ENCODE measurements around the gene STH. TPM values are rescaled to one million over a fixed set of nuclear protein-coding genes. Genes with fewer than 3 reads are reported as not detected.

Gene STH
- total and polyA plus RNA-seq, 4 experiments from 2014 or later: not detected

DNA sequence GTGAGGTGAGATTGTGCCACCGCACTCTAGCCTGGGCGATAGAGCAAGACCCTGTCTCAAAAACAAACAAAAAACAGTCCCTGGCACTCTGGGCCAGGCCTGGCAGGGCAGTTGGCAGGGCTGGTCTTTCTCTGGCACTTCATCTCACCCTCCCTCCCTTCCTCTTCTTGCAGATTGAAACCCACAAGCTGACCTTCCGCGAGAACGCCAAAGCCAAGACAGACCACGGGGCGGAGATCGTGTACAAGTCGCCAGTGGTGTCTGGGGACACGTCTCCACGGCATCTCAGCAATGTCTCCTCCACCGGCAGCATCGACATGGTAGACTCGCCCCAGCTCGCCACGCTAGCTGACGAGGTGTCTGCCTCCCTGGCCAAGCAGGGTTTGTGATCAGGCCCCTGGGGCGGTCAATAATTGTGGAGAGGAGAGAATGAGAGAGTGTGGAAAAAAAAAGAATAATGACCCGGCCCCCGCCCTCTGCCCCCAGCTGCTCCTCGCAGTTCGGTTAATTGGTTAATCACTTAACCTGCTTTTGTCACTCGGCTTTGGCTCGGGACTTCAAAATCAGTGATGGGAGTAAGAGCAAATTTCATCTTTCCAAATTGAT lies 24.8 kb downstream of the STH start:
- Mint-ChIP-seq H3K4me3 (no peak overlapping the region), H3K27ac (peak overlapping the region in 3 of 7 donors; percentile 30 to 72 (median 41)), H3K4me1 (peaks cover 11 to 37% (median 23%) of the 10 kb centered on the region in 4 donors), H3K27me3 (no peaks in the 10 kb centered on the region), H3K9me3 (peaks cover 0 to 4% (median 0%) of the 10 kb centered on the region in 8 donors), H3K36me3 (peaks cover 3 to 18% of the 10 kb centered on the region in 2 donors)
- Histone ChIP-seq H3K27me3 (ENCODE audit: insufficient read depth, low read length) (no peaks in the 10 kb centered on the region), H3K4me1 (ENCODE audit: insufficient read depth, low read length) (peaks cover 29% of the 10 kb centered on the region), H3K9me3 (ENCODE audit: control insufficient read depth in 1 of 2, low read length in 2 of 2) (no peaks in the 10 kb centered on the region), H3K27ac (ENCODE audit: low read depth, low read length) (no peak overlapping the region), H3K36me3 (ENCODE audit: insufficient read depth, low read length) (peaks cover 7% of the 10 kb centered on the region), H3K4me3 (ENCODE audit: low read length in 2 of 2) (no peak overlapping the region)
- intact Hi-C loops (cut with micrococcal nuclease): no loop called here
- DNase-seq: no peak
- CTCF ChIA-PET (ENCODE audit: partially characterized antibody): interaction anchor here (0.9 to 1.3 kb wide), 2 partner anchors 20 kb away, joined by 3 to 4 read pairs; no protein-coding TSS in a partner anchor
- POLR2A ChIA-PET (ENCODE audit: partially characterized antibody): no interaction called here

DNA sequence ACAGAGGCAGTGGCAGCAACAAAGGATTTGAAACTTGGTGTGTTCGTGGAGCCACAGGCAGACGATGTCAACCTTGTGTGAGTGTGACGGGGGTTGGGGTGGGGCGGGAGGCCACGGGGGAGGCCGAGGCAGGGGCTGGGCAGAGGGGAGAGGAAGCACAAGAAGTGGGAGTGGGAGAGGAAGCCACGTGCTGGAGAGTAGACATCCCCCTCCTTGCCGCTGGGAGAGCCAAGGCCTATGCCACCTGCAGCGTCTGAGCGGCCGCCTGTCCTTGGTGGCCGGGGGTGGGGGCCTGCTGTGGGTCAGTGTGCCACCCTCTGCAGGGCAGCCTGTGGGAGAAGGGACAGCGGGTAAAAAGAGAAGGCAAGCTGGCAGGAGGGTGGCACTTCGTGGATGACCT lies 25.5 kb downstream of the STH start:
- POLR2A ChIA-PET (ENCODE audit: partially characterized antibody): no interaction called here

DNA sequence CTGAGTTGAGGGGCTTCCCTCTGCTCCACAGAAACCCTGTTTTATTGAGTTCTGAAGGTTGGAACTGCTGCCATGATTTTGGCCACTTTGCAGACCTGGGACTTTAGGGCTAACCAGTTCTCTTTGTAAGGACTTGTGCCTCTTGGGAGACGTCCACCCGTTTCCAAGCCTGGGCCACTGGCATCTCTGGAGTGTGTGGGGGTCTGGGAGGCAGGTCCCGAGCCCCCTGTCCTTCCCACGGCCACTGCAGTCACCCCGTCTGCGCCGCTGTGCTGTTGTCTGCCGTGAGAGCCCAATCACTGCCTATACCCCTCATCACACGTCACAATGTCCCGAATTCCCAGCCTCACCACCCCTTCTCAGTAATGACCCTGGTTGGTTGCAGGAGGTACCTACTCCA lies 26.0 kb downstream of the STH start:
- H3K4me1 Mint-ChIP-seq: peaks cover 13 to 37% (median 20%) of the 10 kb centered on the region in 4 donors
- H3K4me3 ChIP-seq (ENCODE audit: low read length in 2 of 2): no peak overlapping the region
- ChIA-PET CTCF (ENCODE audit: partially characterized antibody) (interaction anchor here (1.3 kb wide), 1 partner anchor 21 kb away, joined by 3 read pairs; no protein-coding TSS in a partner anchor), POLR2A (ENCODE audit: partially characterized antibody) (no interaction called here)
- H3K9me3 ChIP-seq (ENCODE audit: control insufficient read depth in 1 of 2, low read length in 2 of 2): no peaks in the 10 kb centered on the region
- peaks cover 3 to 28% of the 10 kb centered on the region in 2 donors for H3K36me3 Mint-ChIP-seq
- no peak overlapping the region for H3K27ac ChIP-seq (ENCODE audit: low read depth, low read length)
- intact Hi-C loops (cut with micrococcal nuclease): no loop called here
- H3K27ac Mint-ChIP-seq: peak overlapping the region in 5 of 7 donors; percentile 35 to 73 (median 48)
- H3K27me3 Mint-ChIP-seq: no peaks in the 10 kb centered on the region
- H3K36me3 ChIP-seq (ENCODE audit: insufficient read depth, low read length): peaks cover 15% of the 10 kb centered on the region
- H3K9me3 Mint-ChIP-seq: peaks cover 0 to 3% (median 0%) of the 10 kb centered on the region in 8 donors
- no peaks in the 10 kb centered on the region for H3K27me3 ChIP-seq (ENCODE audit: insufficient read depth, low read length)
- no peak for DNase-seq
- H3K4me1 ChIP-seq (ENCODE audit: insufficient read depth, low read length): peaks cover 26% of the 10 kb centered on the region
- no peak overlapping the region for H3K4me3 Mint-ChIP-seq

More for the DNA sequence above, 25.5 kb downstream of the STH start:
- intact Hi-C loops (cut with micrococcal nuclease): no loop called here
- no peak overlapping the region for H3K27ac ChIP-seq (ENCODE audit: low read depth, low read length)
- Mint-ChIP-seq H3K27ac (peak overlapping the region in 1 of 7 donors; percentile 73), H3K9me3 (peaks cover 0 to 3% (median 0%) of the 10 kb centered on the region in 8 donors), H3K27me3 (no peaks in the 10 kb centered on the region), H3K36me3 (peaks cover 3 to 25% of the 10 kb centered on the region in 2 donors), H3K4me1 (peaks cover 13 to 40% (median 23%) of the 10 kb centered on the region in 4 donors), H3K4me3 (no peak overlapping the region)
- DNase-seq: no peak
- H3K9me3 ChIP-seq (ENCODE audit: control insufficient read depth in 1 of 2, low read length in 2 of 2): no peaks in the 10 kb centered on the region
- H3K36me3 ChIP-seq (ENCODE audit: insufficient read depth, low read length): peaks cover 14% of the 10 kb centered on the region
- CTCF ChIA-PET (ENCODE audit: partially characterized antibody): interaction anchor here (1.3 kb wide), 1 partner anchor 20 kb away, joined by 3 read pairs; no protein-coding TSS in a partner anchor
- no peak overlapping the region for H3K4me3 ChIP-seq (ENCODE audit: low read length in 2 of 2)
- H3K4me1 ChIP-seq (ENCODE audit: insufficient read depth, low read length): peaks cover 28% of the 10 kb centered on the region
- no peaks in the 10 kb centered on the region for H3K27me3 ChIP-seq (ENCODE audit: insufficient read depth, low read length)

DNA sequence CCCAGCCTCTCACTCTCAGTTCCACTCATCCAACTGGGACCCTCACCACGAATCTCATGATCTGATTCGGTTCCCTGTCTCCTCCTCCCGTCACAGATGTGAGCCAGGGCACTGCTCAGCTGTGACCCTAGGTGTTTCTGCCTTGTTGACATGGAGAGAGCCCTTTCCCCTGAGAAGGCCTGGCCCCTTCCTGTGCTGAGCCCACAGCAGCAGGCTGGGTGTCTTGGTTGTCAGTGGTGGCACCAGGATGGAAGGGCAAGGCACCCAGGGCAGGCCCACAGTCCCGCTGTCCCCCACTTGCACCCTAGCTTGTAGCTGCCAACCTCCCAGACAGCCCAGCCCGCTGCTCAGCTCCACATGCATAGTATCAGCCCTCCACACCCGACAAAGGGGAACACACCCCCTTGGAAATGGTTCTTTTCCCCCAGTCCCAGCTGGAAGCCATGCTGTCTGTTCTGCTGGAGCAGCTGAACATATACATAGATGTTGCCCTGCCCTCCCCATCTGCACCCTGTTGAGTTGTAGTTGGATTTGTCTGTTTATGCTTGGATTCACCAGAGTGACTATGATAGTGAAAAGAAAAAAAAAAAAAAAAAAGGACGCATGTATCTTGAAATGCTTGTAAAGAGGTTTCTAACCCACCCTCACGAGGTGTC lies 26.6 kb downstream of the STH start:
- Histone ChIP-seq H3K9me3 (ENCODE audit: control insufficient read depth in 1 of 2, low read length in 2 of 2) (no peaks in the 10 kb centered on the region), H3K4me3 (ENCODE audit: low read length in 2 of 2) (no peak overlapping the region), H3K4me1 (ENCODE audit: insufficient read depth, low read length) (peaks cover 20% of the 10 kb centered on the region), H3K36me3 (ENCODE audit: insufficient read depth, low read length) (peaks cover 20% of the 10 kb centered on the region), H3K27me3 (ENCODE audit: insufficient read depth, low read length) (no peaks in the 10 kb centered on the region), H3K27ac (ENCODE audit: low read depth, low read length) (no peak overlapping the region)
- H3K4me1 Mint-ChIP-seq: peaks cover 12 to 31% (median 18%) of the 10 kb centered on the region in 4 donors
- no peak for DNase-seq
- H3K9me3 Mint-ChIP-seq: peaks cover 0 to 3% (median 0%) of the 10 kb centered on the region in 8 donors
- intact Hi-C loops (cut with micrococcal nuclease): no loop called here
- no peaks in the 10 kb centered on the region for H3K27me3 Mint-ChIP-seq
- CTCF ChIA-PET (ENCODE audit: partially characterized antibody): interaction anchor here (0.6 to 1.0 kb wide), 2 partner anchors 18 to 187 kb away, joined by 3 read pairs; no protein-coding TSS in a partner anchor
- peak overlapping the region in 1 of 8 donors; percentile 12 for H3K4me3 Mint-ChIP-seq
- POLR2A ChIA-PET (ENCODE audit: partially characterized antibody): no interaction called here
- peaks cover 8 to 33% of the 10 kb centered on the region in 2 donors for H3K36me3 Mint-ChIP-seq
- peak overlapping the region; percentile 40 to 87 (median 61) for H3K27ac Mint-ChIP-seq

DNA sequence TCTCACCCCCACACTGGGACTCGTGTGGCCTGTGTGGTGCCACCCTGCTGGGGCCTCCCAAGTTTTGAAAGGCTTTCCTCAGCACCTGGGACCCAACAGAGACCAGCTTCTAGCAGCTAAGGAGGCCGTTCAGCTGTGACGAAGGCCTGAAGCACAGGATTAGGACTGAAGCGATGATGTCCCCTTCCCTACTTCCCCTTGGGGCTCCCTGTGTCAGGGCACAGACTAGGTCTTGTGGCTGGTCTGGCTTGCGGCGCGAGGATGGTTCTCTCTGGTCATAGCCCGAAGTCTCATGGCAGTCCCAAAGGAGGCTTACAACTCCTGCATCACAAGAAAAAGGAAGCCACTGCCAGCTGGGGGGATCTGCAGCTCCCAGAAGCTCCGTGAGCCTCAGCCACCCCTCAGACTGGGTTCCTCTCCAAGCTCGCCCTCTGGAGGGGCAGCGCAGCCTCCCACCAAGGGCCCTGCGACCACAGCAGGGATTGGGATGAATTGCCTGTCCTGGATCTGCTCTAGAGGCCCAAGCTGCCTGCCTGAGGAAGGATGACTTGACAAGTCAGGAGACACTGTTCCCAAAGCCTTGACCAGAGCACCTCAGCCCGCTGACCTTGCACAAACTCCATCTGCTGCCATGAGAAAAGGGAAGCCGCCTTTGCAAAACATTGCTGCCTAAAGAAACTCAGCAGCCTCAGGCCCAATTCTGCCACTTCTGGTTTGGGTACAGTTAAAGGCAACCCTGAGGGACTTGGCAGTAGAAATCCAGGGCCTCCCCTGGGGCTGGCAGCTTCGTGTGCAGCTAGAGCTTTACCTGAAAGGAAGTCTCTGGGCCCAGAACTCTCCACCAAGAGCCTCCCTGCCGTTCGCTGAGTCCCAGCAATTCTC lies 27.4 kb downstream of the STH start:
- Mint-ChIP-seq H3K4me1 (peaks cover 11 to 26% (median 15%) of the 10 kb centered on the region in 4 donors), H3K27me3 (no peaks in the 10 kb centered on the region), H3K36me3 (peaks cover 15 to 41% of the 10 kb centered on the region in 2 donors), H3K27ac (peak overlapping the region in 4 of 7 donors; percentile 60 to 87 (median 71)), H3K9me3 (peaks cover 0 to 3% (median 0%) of the 10 kb centered on the region in 8 donors), H3K4me3 (no peak overlapping the region)
- peaks cover 28% of the 10 kb centered on the region for H3K36me3 ChIP-seq (ENCODE audit: insufficient read depth, low read length)
- DNase-seq: no peak
- H3K9me3 ChIP-seq (ENCODE audit: control insufficient read depth in 1 of 2, low read length in 2 of 2): no peaks in the 10 kb centered on the region
- H3K27me3 ChIP-seq (ENCODE audit: insufficient read depth, low read length): no peaks in the 10 kb centered on the region
- no peak overlapping the region for H3K4me3 ChIP-seq (ENCODE audit: low read length in 2 of 2)
- intact Hi-C loops (cut with micrococcal nuclease): no loop called here
- H3K27ac ChIP-seq (ENCODE audit: low read depth, low read length): no peak overlapping the region
- CTCF ChIA-PET (ENCODE audit: partially characterized antibody): interaction anchor here (0.6 to 1.0 kb wide), 2 partner anchors 18 to 186 kb away, joined by 3 read pairs; no protein-coding TSS in a partner anchor
- POLR2A ChIA-PET (ENCODE audit: partially characterized antibody): no interaction called here
- H3K4me1 ChIP-seq (ENCODE audit: insufficient read depth, low read length): peaks cover 13% of the 10 kb centered on the region

DNA sequence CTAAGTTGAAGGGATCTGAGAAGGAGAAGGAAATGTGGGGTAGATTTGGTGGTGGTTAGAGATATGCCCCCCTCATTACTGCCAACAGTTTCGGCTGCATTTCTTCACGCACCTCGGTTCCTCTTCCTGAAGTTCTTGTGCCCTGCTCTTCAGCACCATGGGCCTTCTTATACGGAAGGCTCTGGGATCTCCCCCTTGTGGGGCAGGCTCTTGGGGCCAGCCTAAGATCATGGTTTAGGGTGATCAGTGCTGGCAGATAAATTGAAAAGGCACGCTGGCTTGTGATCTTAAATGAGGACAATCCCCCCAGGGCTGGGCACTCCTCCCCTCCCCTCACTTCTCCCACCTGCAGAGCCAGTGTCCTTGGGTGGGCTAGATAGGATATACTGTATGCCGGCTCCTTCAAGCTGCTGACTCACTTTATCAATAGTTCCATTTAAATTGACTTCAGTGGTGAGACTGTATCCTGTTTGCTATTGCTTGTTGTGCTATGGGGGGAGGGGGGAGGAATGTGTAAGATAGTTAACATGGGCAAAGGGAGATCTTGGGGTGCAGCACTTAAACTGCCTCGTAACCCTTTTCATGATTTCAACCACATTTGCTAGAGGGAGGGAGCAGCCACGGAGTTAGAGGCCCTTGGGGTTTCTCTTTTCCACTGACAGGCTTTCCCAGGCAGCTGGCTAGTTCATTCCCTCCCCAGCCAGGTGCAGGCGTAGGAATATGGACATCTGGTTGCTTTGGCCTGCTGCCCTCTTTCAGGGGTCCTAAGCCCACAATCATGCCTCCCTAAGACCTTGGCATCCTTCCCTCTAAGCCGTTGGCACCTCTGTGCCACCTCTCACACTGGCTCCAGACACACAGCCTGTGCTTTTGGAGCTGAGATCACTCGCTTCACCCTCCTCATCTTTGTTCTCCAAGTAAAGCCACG lies 28.3 kb downstream of the STH start:
- no peak overlapping the region for H3K4me3 Mint-ChIP-seq

More for the DNA sequence above, 28.3 kb downstream of the STH start:
- ChIA-PET CTCF (ENCODE audit: partially characterized antibody) (interaction anchor here (0.6 to 1.0 kb wide), 2 partner anchors 10 to 118 kb away, joined by 3 to 4 read pairs; no protein-coding TSS in a partner anchor), POLR2A (ENCODE audit: partially characterized antibody) (no interaction called here)
- H3K27ac Mint-ChIP-seq: peak overlapping the region; percentile 24 to 83 (median 46)
- Histone ChIP-seq H3K27me3 (ENCODE audit: insufficient read depth, low read length) (no peaks in the 10 kb centered on the region), H3K36me3 (ENCODE audit: insufficient read depth, low read length) (peaks cover 37% of the 10 kb centered on the region), H3K4me3 (ENCODE audit: low read length in 2 of 2) (no peak overlapping the region), H3K9me3 (ENCODE audit: control insufficient read depth in 1 of 2, low read length in 2 of 2) (no peaks in the 10 kb centered on the region), H3K4me1 (ENCODE audit: insufficient read depth, low read length) (peaks cover 9% of the 10 kb centered on the region), H3K27ac (ENCODE audit: low read depth, low read length) (no peak overlapping the region)
- intact Hi-C loops (cut with micrococcal nuclease): no loop called here
- no peaks in the 10 kb centered on the region for H3K27me3 Mint-ChIP-seq
- DNase-seq: no peak
- H3K9me3 Mint-ChIP-seq: peaks cover 0 to 3% (median 0%) of the 10 kb centered on the region in 8 donors
- peaks cover 23 to 50% of the 10 kb centered on the region in 2 donors for H3K36me3 Mint-ChIP-seq
- H3K4me1 Mint-ChIP-seq: peaks cover 10 to 26% (median 15%) of the 10 kb centered on the region in 4 donors
